Neural progenitor cell (in vitro differentiated cells): Measurements from ENCODE around the gene MAML3. TPM values are rescaled to one million over a fixed set of nuclear protein-coding genes. Genes with fewer than 3 reads are reported as not detected.

Experiments
- DNase-seq: peaks from one replicate; pipeline ENCODE4 v3.0.0-alpha.2; 2016; ENCODE audit warnings: low spot score
- H2AFZ ChIP-seq: fragments of 200-600 bp; sonication (generic); replicated peaks from 2 replicates; pipeline ENCODE4 v1.6.1; 2016; ENCODE audit warnings: antibody characterized with exemption
- H3F3A ChIP-seq: fragments of 200-600 bp; sonication (generic); 2 replicates; pipeline ENCODE4 v1.6.1; 2016; ENCODE audit warnings: antibody characterized with exemption, low read depth
- H3K27ac ChIP-seq: fragments of 200-600 bp; sonication (generic); 2 replicates; pipeline ENCODE4 v1.5.1; 2016; ENCODE audit warnings: mild to moderate bottlenecking
- H3K27me3 ChIP-seq: fragments of 200-600 bp; sonication (generic); 2 replicates; pipeline ENCODE4 v1.6.1; 2016; ENCODE audit warnings: mild to moderate bottlenecking, moderate library complexity
- H3K36me3 ChIP-seq: fragments of 200-600 bp; sonication (generic); 2 replicates; pipeline ENCODE4 v1.5.1; 2016
- H3K4me1 ChIP-seq: fragments of 200-600 bp; sonication (generic); 2 replicates; pipeline ENCODE4 v1.6.1; 2016; ENCODE audit warnings: mixed run types
- H3K4me2 ChIP-seq: fragments of 200-600 bp; sonication (generic); 2 replicates; pipeline ENCODE4 v1.6.1; 2016
- H3K4me3 ChIP-seq: fragments of 200-600 bp; sonication (generic); 2 replicates; pipeline ENCODE4 v1.5.1; 2016
- H3K79me2 ChIP-seq: fragments of 200-600 bp; sonication (generic); 2 replicates; pipeline ENCODE4 v1.6.1; 2016; ENCODE audit warnings: low read depth
- H3K9ac ChIP-seq: fragments of 200-600 bp; sonication (generic); 2 replicates; pipeline ENCODE4 v1.6.1; 2016
- H3K9me3 ChIP-seq: fragments of 200-600 bp; sonication (generic); 2 replicates; pipeline ENCODE4 v1.5.1; 2016; ENCODE audit warnings: low read depth
- H4K20me1 ChIP-seq: fragments of 200-600 bp; sonication (generic); 2 replicates; pipeline ENCODE4 v1.6.1; 2016; ENCODE audit warnings: low read depth
- H3K27ac Mint-ChIP-seq: 3 replicates; pipeline ENCODE4 v1.8.0; 2021; ENCODE audit warnings: mixed read lengths
- H3K27me3 Mint-ChIP-seq: 2 replicates; pipeline ENCODE4 v1.8.0; 2022; ENCODE audit warnings: low read depth, mild to moderate bottlenecking, inconsistent platforms, moderate library complexity, mixed read lengths; ENCODE audit not compliant: insufficient read depth
- H3K36me3 Mint-ChIP-seq: 3 replicates; pipeline ENCODE4 v1.8.0; 2021; ENCODE audit warnings: mixed read lengths
- H3K4me1 Mint-ChIP-seq: 3 replicates; pipeline ENCODE4 v1.8.0; 2021; ENCODE audit warnings: mixed read lengths
- H3K4me3 Mint-ChIP-seq: 3 replicates; pipeline ENCODE4 v1.8.0; 2021; ENCODE audit warnings: mild to moderate bottlenecking, moderate library complexity, mixed read lengths
- H3K9me3 Mint-ChIP-seq: 3 replicates; pipeline ENCODE4 v1.8.0; 2020; ENCODE audit warnings: mixed read lengths
- EZH2 ChIP-seq: fragments of 200-600 bp; sonication (generic); IDR thresholded peaks from 2 replicates; pipeline ENCODE4 v1.6.1; 2017; ENCODE audit warnings: antibody characterized with exemption, mild to moderate bottlenecking, moderate library complexity
- EZH2phosphoT487 ChIP-seq: fragments of 200-600 bp; sonication (generic); IDR thresholded peaks from 2 replicates; pipeline ENCODE4 v1.6.1; 2017; ENCODE audit warnings: antibody characterized with exemption
- total RNA-seq: library from RNA; depleted of rRNA; stranded (reverse); fragments of >200 nt; gene quantifications from 2 replicates; pipeline ENCODE4 v1.2.3, GENCODE V29; 2015; ENCODE audit warnings: low replicate concordance
- TF ChIP-seq, protein P1 (sequence below): fragments of 200-600 bp; sonication (generic); IDR thresholded peaks from 2 replicates; pipeline ENCODE4 v1.5.1; 2017; ENCODE audit warnings: antibody characterized with exemption, mild to moderate bottlenecking

Gene MAML3
- total RNA-seq, 1 donor from 2014 or later: 14.4 TPM

DNA sequence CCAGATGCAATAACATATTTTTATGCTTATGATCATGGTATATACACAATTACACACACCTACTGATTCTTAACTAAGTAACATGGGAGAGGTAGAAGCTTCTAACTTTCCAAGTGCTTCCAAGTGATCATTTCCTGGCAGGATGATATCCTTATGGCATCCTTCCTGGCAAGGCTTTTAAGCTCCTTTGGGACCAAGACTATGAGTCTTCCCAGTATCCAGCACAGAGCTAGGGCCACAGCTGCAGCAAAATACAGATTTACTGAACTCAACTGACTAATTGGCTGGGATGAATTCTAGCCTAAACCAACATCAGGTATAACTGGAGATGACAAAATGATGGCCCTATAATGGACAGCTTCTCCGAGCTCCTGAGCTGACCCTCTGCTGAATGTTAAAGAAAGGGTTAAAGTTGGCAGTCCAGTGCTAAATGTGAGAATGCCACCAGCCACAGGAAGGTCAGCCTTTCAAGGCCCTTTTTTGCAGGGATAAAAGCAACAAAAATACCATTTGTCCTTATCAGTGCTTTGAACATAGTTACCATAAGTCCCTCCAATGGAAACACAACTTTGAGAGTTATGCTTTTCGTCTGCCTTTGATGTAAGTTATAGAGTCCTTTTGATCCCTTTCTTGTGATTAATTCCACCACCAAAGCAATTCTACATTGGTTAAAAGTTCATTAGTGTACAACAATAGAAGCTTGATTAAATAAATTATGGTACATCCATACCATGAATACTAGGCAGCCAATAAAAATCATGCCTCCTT is 415.0 kb downstream of the MAML3 start:
- H3K9me3 Mint-ChIP-seq: peaks cover 2% of the 10 kb centered on the region
- H3K4me2 ChIP-seq: peak overlapping the region; percentile 4
- no peak overlapping the region for H2AFZ ChIP-seq
- H3K4me1 ChIP-seq: peaks cover 43% of the 10 kb centered on the region
- no peaks in the 10 kb centered on the region for H3K9me3 ChIP-seq
- H3K36me3 Mint-ChIP-seq: peaks cover 3% of the 10 kb centered on the region
- H3K9ac ChIP-seq: no peak overlapping the region
- no peak overlapping the region for H3K4me3 Mint-ChIP-seq
- H4K20me1 ChIP-seq: no peaks in the 10 kb centered on the region
- no peak overlapping the region for H3K4me3 ChIP-seq
- H3K27me3 ChIP-seq: no peaks in the 10 kb centered on the region
- no peak overlapping the region for H3K27ac ChIP-seq
- peaks cover 3% of the 10 kb centered on the region for H3K27me3 Mint-ChIP-seq
- no peaks in the 10 kb centered on the region for H3K79me2 ChIP-seq
- no peak overlapping the region for H3K27ac Mint-ChIP-seq
- H3F3A ChIP-seq: peaks cover 41% of the 10 kb centered on the region
- no peaks in the 10 kb centered on the region for H3K36me3 ChIP-seq
- DNase-seq: no peak
- TF ChIP-seq, protein P1, sequence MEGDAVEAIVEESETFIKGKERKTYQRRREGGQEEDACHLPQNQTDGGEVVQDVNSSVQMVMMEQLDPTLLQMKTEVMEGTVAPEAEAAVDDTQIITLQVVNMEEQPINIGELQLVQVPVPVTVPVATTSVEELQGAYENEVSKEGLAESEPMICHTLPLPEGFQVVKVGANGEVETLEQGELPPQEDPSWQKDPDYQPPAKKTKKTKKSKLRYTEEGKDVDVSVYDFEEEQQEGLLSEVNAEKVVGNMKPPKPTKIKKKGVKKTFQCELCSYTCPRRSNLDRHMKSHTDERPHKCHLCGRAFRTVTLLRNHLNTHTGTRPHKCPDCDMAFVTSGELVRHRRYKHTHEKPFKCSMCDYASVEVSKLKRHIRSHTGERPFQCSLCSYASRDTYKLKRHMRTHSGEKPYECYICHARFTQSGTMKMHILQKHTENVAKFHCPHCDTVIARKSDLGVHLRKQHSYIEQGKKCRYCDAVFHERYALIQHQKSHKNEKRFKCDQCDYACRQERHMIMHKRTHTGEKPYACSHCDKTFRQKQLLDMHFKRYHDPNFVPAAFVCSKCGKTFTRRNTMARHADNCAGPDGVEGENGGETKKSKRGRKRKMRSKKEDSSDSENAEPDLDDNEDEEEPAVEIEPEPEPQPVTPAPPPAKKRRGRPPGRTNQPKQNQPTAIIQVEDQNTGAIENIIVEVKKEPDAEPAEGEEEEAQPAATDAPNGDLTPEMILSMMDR: no peak
- no peak for TF ChIP-seq EZH2
- peaks cover 64% of the 10 kb centered on the region for H3K4me1 Mint-ChIP-seq

DNA sequence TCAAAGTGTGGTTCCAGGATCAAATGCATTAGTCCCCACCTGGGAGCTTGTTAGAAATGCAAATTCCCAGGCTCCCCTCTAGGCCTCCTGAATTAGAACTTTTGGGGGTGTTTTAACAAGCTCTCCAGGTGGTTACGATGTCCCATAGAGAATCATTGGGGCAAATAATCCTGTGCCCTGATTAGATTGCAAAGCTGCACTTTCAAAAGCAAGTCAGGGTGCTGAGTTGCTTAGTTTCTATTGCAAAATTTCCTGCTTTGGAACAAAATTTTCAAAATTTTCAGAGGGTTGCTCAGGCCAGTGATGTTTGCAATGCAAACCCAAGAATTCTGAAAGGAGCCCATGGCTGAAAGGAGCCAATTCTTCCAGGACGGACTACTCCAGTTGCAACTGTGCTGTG is 417.3 kb downstream of the MAML3 start:
- Histone ChIP-seq H3K79me2 (no peaks in the 10 kb centered on the region), H3K9me3 (no peaks in the 10 kb centered on the region), H3K27ac (no peak overlapping the region), H3K27me3 (no peaks in the 10 kb centered on the region), H3F3A (peaks cover 44% of the 10 kb centered on the region), H3K9ac (no peak overlapping the region), H3K4me2 (peak overlapping the region; percentile 73), H2AFZ (no peak overlapping the region), H3K4me1 (peaks cover 51% of the 10 kb centered on the region), H4K20me1 (no peaks in the 10 kb centered on the region), H3K36me3 (no peaks in the 10 kb centered on the region), H3K4me3 (no peak overlapping the region)
- Mint-ChIP-seq H3K36me3 (no peaks in the 10 kb centered on the region), H3K27ac (peak overlapping the region; percentile 50), H3K4me3 (peak overlapping the region; percentile 78), H3K27me3 (peaks cover 3% of the 10 kb centered on the region), H3K4me1 (peaks cover 63% of the 10 kb centered on the region), H3K9me3 (peaks cover 2% of the 10 kb centered on the region)
- DNase-seq: peak; percentile 59
- TF ChIP-seq EZH2phosphoT487 (no peak), EZH2 (no peak)
- TF ChIP-seq, protein P1: no peak

DNA sequence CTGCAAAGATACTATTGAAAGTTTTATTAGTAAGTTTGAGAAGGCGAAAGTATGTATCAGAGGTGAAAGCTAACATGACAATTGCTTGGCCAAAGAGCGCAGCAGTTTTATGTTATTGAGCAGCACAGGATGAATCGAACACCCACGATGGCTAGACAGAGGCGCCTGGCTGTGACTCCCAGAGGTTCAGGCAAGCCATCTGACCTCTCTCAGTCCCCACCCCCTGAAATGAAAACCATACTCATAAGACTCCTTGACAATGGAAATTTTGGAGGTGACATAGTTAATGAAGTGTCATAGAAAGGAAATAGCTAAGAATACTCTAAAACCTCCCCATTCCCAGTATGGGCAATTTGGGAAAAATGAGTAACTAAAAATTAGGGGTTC is 417.7 kb downstream of the MAML3 start:
- Histone ChIP-seq H3K4me1 (peaks cover 51% of the 10 kb centered on the region), H3K4me2 (peak overlapping the region; percentile 73), H4K20me1 (no peaks in the 10 kb centered on the region), H3F3A (peaks cover 44% of the 10 kb centered on the region), H3K36me3 (no peaks in the 10 kb centered on the region), H3K79me2 (no peaks in the 10 kb centered on the region), H3K27me3 (no peaks in the 10 kb centered on the region), H3K27ac (no peak overlapping the region), H2AFZ (no peak overlapping the region), H3K9ac (no peak overlapping the region), H3K4me3 (no peak overlapping the region), H3K9me3 (no peaks in the 10 kb centered on the region)
- TF ChIP-seq, protein P1: no peak
- TF ChIP-seq EZH2phosphoT487: no peak
- no peak for TF ChIP-seq EZH2
- Mint-ChIP-seq H3K4me1 (peaks cover 63% of the 10 kb centered on the region), H3K36me3 (no peaks in the 10 kb centered on the region), H3K9me3 (peaks cover 2% of the 10 kb centered on the region), H3K27ac (peak overlapping the region; percentile 96), H3K4me3 (peak overlapping the region; percentile 78), H3K27me3 (peaks cover 3% of the 10 kb centered on the region)
- DNase-seq: peak; percentile 43
